Measurements from ENCODE around the gene SARS1. TPM values are rescaled to one million over a fixed set of nuclear protein-coding genes. Genes with fewer than 3 reads are reported as not detected.

Gene SARS1
- total and polyA plus RNA-seq, 2 of the 8 experiments (the other 6 are each of a cell fraction or from before 2014, with no cell fraction given) = 83.1 to 146 TPM

DNA sequence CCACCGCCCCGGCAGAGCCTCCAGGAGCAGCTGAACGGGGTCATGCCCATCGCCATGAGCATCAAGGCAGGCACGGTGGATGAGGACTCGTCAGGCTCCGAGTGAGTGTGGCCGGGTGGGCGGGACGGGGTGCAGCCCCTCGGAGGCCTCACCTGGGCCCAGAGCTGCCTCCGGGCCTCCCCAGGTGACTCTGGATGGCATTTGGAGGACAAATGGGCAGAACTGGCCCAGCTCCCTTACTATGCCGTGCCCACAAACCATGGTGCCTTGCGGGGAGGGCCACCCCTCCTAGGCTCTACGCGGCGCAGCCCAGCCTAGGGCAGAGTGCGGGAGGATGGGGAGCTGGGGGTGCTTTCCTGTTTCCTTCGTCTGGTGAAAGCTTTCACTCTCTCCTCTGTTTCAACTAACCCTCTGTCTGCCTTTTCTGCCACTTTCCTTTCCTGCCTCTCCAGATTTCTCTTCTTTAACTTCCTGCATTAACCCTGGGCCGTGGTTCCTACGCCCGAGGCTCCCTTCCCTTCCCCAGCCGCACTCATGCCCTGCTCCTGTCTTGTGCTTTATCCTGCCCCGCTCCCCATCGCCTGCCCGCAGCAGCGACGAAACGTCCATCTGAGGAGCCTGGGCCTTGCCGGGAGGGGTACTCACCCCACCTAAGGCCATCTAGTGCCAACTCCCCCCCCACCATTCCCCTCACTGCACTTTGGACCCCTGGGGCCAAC lies 60.0 kb downstream of the SARS1 start:
- no peak overlapping the region for H2BK20ac ChIP-seq (ENCODE audit: low read length)
- no peaks in the 10 kb centered on the region for H3K27me3 ChIP-seq (replicated peaks in 1 of 4; ENCODE audit: control insufficient read depth in 3 of 4, extremely low read depth in 1 of 4, insufficient read depth in 3 of 4, low read length in 3 of 4)
- peaks cover 6 to 14% (median 11%) of the 10 kb centered on the region in 4 experiments; a peak in 4 of 8 replicates for H3K36me3 ChIP-seq (ENCODE audit: control insufficient read depth in 2 of 4, insufficient read depth in 4 of 4, low read length in 3 of 4)
- no peak overlapping the region for H2AFZ ChIP-seq (ENCODE audit: low read length)
- ChIA-PET CTCF (ENCODE audit: partially characterized antibody) (interaction anchor here (0.6 to 1.9 kb wide), 8 partner anchors 10 to 259 kb away, joined by 3 to 7 read pairs (median 3); partner anchors contain the start of gene SORT1), POLR2A (ENCODE audit: partially characterized antibody) (interaction anchor here (0.7 to 1.0 kb wide), 2 partner anchors 9 to 42 kb away, joined by 3 read pairs; partner anchors contain the start of gene PSRC1)
- H2BK15ac ChIP-seq (ENCODE audit: low read length) = no peak overlapping the region
- H3K79me2 ChIP-seq (ENCODE audit: control insufficient read depth in 1 of 2, insufficient read depth in 2 of 2, low read length in 2 of 2) = no peaks in the 10 kb centered on the region
- no peak overlapping the region for H2BK120ac ChIP-seq (replicated peaks; ENCODE audit: low read depth, low read length)
- H2BK12ac ChIP-seq (ENCODE audit: low read depth, low read length) = no peak overlapping the region
- H3K9ac ChIP-seq (replicated peaks in 1 of 4; ENCODE audit: extremely low read depth in 1 of 4, low read depth in 3 of 4, low read length in 3 of 4) = no peak overlapping the region
- H3K4me1 ChIP-seq (replicated peaks in 1 of 4; ENCODE audit: control insufficient read depth in 3 of 4, insufficient read depth in 4 of 4, low read length in 3 of 4) = peaks cover 0 to 10% (median 3%) of the 10 kb centered on the region in 4 experiments; a peak in 5 of 7 replicates
- no peak overlapping the region; the same call in 1 of the 2 replicates for H4K8ac ChIP-seq (ENCODE audit: extremely low read depth, insufficient read depth, low read length)
- H4K91ac ChIP-seq (replicated peaks; ENCODE audit: insufficient read length, low read length) = no peak overlapping the region
- FAIRE-seq (no peak), DNase-seq (ENCODE audit: low read depth in 1 of 2, low spot score in 2 of 2) (no peak)
- H3K4ac ChIP-seq (replicated peaks; ENCODE audit: insufficient read length, low read depth, low read length) = no peak overlapping the region
- no peak overlapping the region for H3K4me3 ChIP-seq (ENCODE audit: extremely low read depth in 1 of 4, insufficient read depth in 2 of 4, low read depth in 3 of 4, low read length in 4 of 4)
- no peak overlapping the region for H3K4me2 ChIP-seq (ENCODE audit: insufficient read depth in 1 of 2, low read depth in 2 of 2, low read length in 2 of 2)
- H3K56ac ChIP-seq (replicated peaks; ENCODE audit: insufficient read length, low read depth, low read length) = no peak overlapping the region
- no peaks in the 10 kb centered on the region for H3K9me3 ChIP-seq (ENCODE audit: insufficient read depth in 2 of 2, low read depth in 1 of 2, low read length in 1 of 2)
- no peak overlapping the region for H2BK5ac ChIP-seq (ENCODE audit: low read depth, low read length)
- H3K27ac ChIP-seq (ENCODE audit: low read depth, low read length) = no peak overlapping the region
- H3K14ac ChIP-seq (ENCODE audit: insufficient read length) = no peak overlapping the region
- no peak overlapping the region for H3K18ac ChIP-seq (ENCODE audit: extremely low read depth, low read length)
- no peak overlapping the region for H3K23ac ChIP-seq (ENCODE audit: insufficient read length)
- TF ChIP-seq EZH2 (IDR thresholded peaks at IDR 0.05; ENCODE audit: low read depth, low read length, severe bottlenecking) = no peak
- no peak for TF ChIP-seq SUZ12 (IDR thresholded peaks at IDR 0.05; ENCODE audit: low read length)
- no peak overlapping the region for H4K5ac ChIP-seq (ENCODE audit: insufficient read length, low read depth, low read length)
- peaks cover 0 to 7% of the 10 kb centered on the region in 2 experiments for H4K20me1 ChIP-seq (replicated peaks in 1 of 2; ENCODE audit: control insufficient read depth in 1 of 2, insufficient read depth in 2 of 2, low read length in 2 of 2)
- no peaks in the 10 kb centered on the region for H3K79me1 ChIP-seq (ENCODE audit: low read depth, low read length)
- H3K23me2 ChIP-seq (ENCODE audit: low read depth, low read length) = no peaks in the 10 kb centered on the region
- H2AK5ac ChIP-seq (ENCODE audit: low read depth, low read length) = no peak overlapping the region; the same call in 1 of the 2 replicates
- WGBS, 2 experiments (ENCODE audit: extremely low coverage in 1 of 2, insufficient coverage in 1 of 2, insufficient read length in 1 of 2, insufficient replicate concordance in 2 of 2, low coverage in 1 of 2, low lambda C conversion rate in 2 of 2, missing lambda C conversion rate in 1 of 2) = 91% methylated on average over 30 of the region's 30 CpGs; no CpG with 5 or more reads in 1 of the 2 experiments
